Stimulated activated effector memory CD8-positive, alpha-beta T cell treated with anti-CD3 and anti-CD28 coated beads, Interleukin-12 subunit alpha, Interleukin-12 subunit beta, amount 100 ng/mL, for 72 hours (primary cell): Measurements from ENCODE around the gene PPCDC.
"Not testable (repeated sequence)": the region's sequence is repeated elsewhere in the genome, so short reads cannot be mapped to it uniquely, and the experiment has no call there.

Experiments used
- ATAC-seq: fragments of 150-1000 bp; cut with Tn5 transposase; 2 replicates; pipeline ENCODE4 v1.10.0; 2021
- DNase-seq, 2 donors: peaks; one replicate each; pipeline ENCODE4 v3.0.0; 2021 to 2022; ENCODE audit warnings: low spot score in 2 of 2
- H3K27ac Mint-ChIP-seq: one replicate; pipeline ENCODE4 v1.8.0; 2022; ENCODE audit warnings: mild to moderate bottlenecking, mixed read lengths
- H3K36me3 Mint-ChIP-seq: one replicate; pipeline ENCODE4 v1.8.0; 2022; ENCODE audit warnings: mild to moderate bottlenecking, mixed read lengths
- H3K4me1 Mint-ChIP-seq: one replicate; pipeline ENCODE4 v1.8.0; 2022; ENCODE audit warnings: mixed read lengths
- H3K4me3 Mint-ChIP-seq: one replicate; pipeline ENCODE4 v1.8.0; 2022; ENCODE audit warnings: mild to moderate bottlenecking, mixed read lengths
- H3K9me3 Mint-ChIP-seq: one replicate; pipeline ENCODE4 v1.8.0; 2022; ENCODE audit warnings: mixed read lengths

Gene PPCDC

GRCh38 chr15:75091814-75092213 is 68.4 kb downstream of the PPCDC start:
- peaks cover 22% of the 10 kb centered on the region for H3K4me1 Mint-ChIP-seq
- no peaks in the 10 kb centered on the region for H3K9me3 Mint-ChIP-seq
- H3K36me3 Mint-ChIP-seq = no peaks in the 10 kb centered on the region
- no peak overlapping the region for H3K4me3 Mint-ChIP-seq
- peak; percentile 99 for ATAC-seq
- DNase-seq = no peak
- no peak overlapping the region for H3K27ac Mint-ChIP-seq

- not testable (repeated sequence) for ATAC-seq
Observed at GRCh38 chr15:75094961-75095478, 71.6 kb downstream of the PPCDC start.

GRCh38 chr15:75095594-75095993 is 72.2 kb downstream of the PPCDC start:
- Mint-ChIP-seq H3K4me1 (peaks cover 24% of the 10 kb centered on the region), H3K4me3 (no peak overlapping the region), H3K36me3 (no peaks in the 10 kb centered on the region), H3K27ac (no peak overlapping the region), H3K9me3 (no peaks in the 10 kb centered on the region)
- DNase-seq = no peak
- no peak for ATAC-seq

More at GRCh38 chr15:75094961-75095478, 71.6 kb downstream of the PPCDC start:
- not testable (repeated sequence) for H3K4me3 Mint-ChIP-seq, H3K36me3 Mint-ChIP-seq, H3K9me3 Mint-ChIP-seq, H3K27ac Mint-ChIP-seq, DNase-seq
- H3K4me1 Mint-ChIP-seq = peaks cover 24% of the 10 kb centered on the region

- Mint-ChIP-seq H3K4me3 (no peak overlapping the region), H3K27ac (no peak overlapping the region), H3K36me3 (no peaks in the 10 kb centered on the region), H3K4me1 (peaks cover 11% of the 10 kb centered on the region), H3K9me3 (no peaks in the 10 kb centered on the region)
- ATAC-seq (no peak), DNase-seq (no peak)
Observed at GRCh38 chr15:75097939-75098338, 74.5 kb downstream of the PPCDC start.

- Mint-ChIP-seq H3K9me3 (no peaks in the 10 kb centered on the region), H3K27ac (no peak overlapping the region), H3K4me1 (peaks cover 11% of the 10 kb centered on the region), H3K36me3 (no peaks in the 10 kb centered on the region), H3K4me3 (no peak overlapping the region)
- DNase-seq = no peak
- no peak for ATAC-seq
Observed at GRCh38 chr15:75098404-75098803, 75.0 kb downstream of the PPCDC start.
